HG02798 (cell line): ENCODE measurements around the gene DAZAP2.
"Not testable (repeated sequence)": the region's sequence is repeated elsewhere in the genome, so short reads cannot be mapped to it uniquely, and the experiment has no call there.

Experiments used
- ATAC-seq: cut with Tn5 transposase; IDR thresholded peaks from one replicate; pipeline ENCODE4 v1.9.1; 2021; ENCODE audit warnings: mild to moderate bottlenecking; ENCODE audit not compliant: unreplicated experiment, poor library complexity

DAZAP2 gene

DNA sequence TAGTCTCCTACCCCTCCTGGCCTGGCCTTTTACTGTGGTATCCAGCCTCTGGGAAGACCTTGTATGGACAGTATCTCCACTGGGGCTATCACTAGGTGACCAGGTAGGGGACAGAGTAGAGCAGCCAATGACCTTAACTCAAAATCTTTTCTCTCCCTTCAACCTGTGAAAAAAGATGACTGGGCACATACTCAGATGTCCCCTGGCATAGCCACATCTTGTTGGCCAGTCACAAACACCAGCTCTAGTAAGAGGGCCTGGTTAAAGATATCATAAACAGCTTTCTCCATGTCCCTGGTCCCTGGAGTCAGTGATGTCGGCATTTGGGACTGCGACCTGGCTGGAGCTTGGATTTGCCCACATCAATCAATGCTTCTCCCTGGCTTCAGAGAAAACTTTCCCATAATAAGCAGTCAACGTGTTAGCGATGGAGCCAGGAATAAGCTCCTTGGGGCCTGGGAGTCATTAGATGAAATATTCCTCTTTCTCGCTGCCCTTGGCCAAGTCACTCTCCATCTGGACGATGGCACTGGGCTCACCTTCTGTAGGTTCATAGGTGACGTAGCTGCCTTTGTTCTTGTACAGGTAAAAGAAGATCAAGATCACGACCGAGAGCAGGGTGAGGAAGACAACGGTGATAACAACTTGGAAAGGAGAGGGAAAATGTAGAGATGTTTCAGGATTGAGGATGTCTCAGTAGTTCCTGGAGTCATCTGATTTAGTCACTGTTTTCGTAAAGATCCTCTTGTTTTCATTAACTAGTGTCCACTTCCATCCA, 7.0 kb downstream of the DAZAP2 start:
- no peak for ATAC-seq

- ATAC-seq: no peak
Measured at GRCh38 chr12:51246254-51246853, 7.7 kb downstream of the DAZAP2 start.

DNA sequence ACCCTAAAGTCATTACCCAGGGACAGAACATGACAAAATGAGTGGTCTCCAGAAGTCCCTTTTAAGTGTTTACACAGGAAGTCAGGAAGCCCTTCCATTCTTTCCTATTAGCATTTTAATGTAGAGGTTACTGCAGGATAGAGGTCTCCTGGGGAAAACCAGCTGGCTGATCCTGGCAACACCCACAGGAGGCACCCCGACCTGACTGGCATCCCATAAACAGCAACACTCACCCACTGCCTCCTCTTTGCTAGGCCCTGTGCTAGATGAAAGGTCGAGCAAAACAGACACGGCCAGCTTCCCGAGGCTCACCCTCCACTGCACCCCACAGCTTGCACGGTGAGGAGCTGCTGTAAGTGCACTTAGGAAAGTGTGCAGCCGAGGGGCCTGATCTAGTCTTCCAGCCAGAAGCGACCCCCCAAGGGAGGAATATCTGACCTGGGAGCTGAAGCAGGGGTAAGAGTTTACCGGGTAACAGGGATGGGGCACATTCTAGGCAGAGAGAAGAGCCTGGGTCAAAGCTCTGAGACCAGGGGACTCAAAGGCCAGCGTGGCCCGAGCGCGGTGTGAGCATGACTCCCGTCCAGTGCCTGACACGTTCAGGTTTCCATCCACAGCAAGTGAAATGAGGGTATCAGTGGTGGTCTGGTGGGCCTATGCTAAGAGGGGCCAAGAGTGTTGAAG, 9.0 kb downstream of the DAZAP2 start:
- no peak for ATAC-seq

GRCh38 chr12:51253276-51253675, 14.7 kb downstream of the DAZAP2 start:
- no peak for ATAC-seq

DNA sequence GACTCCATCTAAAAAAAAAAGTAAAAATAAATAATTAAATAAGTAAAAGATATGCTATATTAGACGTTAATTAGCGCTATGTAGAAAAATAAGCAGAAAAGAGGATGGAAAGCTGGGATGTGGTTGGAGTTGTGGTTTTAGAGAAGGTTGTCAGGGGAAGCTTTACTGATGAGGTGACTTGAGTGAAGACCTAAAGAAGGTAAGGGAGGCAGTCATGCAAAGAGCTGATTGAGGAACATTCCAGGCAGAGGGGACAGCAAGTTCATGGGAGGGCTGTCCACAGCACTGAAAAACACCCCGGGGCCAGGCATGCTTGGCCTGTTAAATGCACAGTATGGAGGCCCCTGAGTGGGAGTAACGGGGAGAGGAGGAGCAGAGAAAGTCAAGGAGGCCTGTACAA, 15.9 kb downstream of the DAZAP2 start:
- ATAC-seq: no peak

DNA sequence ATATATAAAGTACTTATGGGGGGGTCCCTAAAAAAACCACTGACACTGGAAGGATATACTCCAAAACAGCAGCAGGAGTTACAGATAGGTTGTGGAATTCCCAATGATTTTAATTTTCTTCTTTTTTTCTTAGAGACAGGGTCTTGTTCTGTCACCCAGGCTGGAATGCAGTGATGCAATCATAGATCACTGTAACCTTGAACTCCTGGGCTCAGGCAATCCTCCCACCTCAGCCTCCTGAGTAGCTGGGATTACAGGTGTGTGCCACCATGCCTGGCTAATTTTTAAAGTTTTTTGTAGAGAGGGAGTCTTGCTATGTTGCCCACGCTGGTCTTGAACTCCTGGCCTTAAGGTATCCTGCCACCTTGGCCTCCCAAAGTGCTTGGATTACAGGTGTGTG, 21.0 kb downstream of the DAZAP2 start:
- not testable (repeated sequence) for ATAC-seq

DNA sequence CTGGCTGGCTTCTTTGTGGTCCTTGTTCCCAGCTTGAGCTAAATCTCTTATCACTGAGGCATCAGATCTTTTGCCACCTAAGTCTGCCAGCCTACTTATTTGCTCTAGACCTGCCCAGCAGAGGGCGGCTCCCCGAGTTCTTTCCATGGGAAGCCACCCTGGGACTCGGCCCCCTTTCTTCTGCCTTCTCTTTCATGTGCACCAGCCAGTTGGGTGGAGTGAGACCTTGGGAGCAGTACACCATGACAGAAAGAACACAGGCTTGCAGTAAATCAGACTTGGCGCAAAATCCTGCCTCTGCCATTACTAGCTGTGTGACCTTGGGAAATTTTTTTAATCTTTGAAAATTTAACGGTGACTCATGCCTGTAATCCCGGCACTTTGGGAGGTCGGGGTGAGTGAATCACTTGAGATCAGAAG, 24.1 kb downstream of the DAZAP2 start:
- ATAC-seq: no peak

DNA sequence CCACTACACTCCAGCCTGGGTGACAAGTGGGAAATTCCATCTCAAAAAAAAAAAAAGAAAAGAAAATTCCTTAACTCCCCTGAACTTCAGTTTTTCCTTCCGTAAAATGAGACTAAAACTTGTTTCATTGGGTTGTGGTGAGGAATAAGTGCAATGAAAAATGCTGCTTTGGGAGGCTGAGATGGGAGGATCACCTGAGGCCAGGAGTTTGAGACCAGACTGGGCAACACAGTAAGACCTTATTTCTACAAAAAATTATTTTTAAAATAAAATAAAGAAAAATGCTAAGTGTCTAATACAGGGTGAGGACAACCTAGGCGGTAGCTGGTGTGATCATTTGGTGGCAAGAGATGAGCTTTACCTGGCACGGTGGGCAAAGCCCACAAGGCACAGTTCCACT, 24.7 kb downstream of the DAZAP2 start:
- no peak for ATAC-seq

DNA sequence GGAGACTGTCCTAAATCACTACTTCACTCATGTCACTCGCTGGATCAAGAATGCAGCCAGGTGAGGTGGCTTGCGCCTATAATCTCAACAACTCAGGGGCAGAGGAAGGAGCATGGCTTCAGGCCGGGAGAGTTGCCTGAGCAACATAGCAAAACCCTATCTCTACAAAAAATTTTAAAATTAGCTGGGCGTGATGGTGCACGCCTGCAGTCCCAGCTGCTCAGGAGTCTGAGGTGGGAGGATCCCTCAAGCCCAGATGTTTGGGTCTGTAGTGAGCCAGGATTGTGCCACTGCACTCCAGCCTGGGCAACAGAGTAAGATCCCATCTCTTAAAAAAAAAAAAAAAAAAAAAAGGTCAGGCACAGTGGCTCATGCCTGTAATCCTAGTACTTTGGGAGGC, 25.7 kb downstream of the DAZAP2 start:
- no peak for ATAC-seq

DNA sequence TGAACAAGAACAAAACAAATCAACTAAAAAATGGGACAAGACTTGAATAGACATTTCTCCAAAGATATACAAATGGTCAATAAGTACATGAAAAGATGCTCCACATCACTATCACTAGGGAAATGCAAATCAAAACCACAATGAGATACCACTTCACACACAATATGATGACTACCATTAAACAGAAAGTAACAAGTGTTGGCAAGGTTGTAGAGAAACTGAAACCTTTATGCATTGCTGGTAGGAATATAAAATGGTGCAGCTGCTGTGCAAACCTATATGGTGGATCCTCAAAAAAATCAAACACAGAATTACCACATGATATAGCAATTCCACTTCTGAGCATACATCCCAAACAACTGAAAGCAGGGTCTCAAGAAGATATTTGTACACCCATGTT, 26.4 kb downstream of the DAZAP2 start:
- peak; percentile 51 for ATAC-seq

- ATAC-seq: peak; percentile 45
Measured at GRCh38 chr12:51269174-51270066, 30.8 kb downstream of the DAZAP2 start.

- peak; percentile 71 for ATAC-seq
Measured at GRCh38 chr12:51270067-51270950, 31.7 kb downstream of the DAZAP2 start, which contains the start of gene SMAGP. Gene SMAGP, minus strand, starts transcription at chr12:51270415. Its CDS starts 1,137 bp downstream, at chr12:51269278.

DNA sequence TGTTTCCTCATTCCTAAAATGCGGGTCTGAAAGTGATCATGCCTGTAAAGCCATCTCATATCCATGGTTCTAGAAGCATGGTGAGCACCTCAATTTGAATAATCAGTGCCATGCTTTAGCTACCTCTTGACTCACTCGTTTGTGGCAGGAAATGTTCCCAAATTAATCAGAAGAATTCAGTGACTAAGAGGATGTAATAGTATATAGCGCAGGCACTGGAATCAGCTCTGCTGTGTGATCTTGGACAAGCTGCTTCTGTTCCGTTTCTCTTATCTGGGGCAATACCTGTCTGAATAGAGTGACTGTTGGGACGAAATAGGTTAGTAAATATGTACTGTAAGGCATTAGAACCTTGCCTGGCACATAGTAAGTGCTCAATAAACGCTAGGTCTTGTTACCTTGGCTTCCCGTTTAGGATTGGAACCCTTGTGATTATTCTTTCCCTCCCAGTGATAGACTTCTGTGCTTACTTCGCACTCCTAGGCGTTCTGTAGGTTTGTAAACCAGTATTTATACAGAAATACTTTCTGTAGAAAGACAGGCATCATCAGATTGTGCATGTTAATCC, 32.4 kb downstream of the DAZAP2 start:
- ATAC-seq: no peak

DNA sequence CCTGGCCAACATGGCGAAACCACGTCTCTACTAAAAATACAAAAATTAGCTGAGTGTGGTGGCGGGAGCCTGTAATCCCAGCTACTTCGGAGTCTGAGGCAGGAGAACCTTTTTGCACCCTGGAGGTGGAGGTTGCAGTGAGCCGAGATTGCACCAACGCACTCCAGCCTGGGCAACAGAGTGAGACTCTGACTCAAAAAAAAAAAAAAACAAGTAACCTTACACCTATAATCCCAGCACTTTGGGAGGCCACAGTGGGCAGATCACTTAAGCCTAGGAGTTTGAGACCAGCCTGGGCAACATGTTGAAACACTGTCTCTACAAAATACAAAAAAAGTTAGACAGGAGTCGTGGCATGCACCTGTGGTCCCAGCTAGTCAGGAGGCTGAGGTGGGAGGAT, 34.2 kb downstream of the DAZAP2 start:
- ATAC-seq: not testable (repeated sequence)

GRCh38 chr12:51275088-51275487, 36.5 kb downstream of the DAZAP2 start:
- ATAC-seq: no peak

DNA sequence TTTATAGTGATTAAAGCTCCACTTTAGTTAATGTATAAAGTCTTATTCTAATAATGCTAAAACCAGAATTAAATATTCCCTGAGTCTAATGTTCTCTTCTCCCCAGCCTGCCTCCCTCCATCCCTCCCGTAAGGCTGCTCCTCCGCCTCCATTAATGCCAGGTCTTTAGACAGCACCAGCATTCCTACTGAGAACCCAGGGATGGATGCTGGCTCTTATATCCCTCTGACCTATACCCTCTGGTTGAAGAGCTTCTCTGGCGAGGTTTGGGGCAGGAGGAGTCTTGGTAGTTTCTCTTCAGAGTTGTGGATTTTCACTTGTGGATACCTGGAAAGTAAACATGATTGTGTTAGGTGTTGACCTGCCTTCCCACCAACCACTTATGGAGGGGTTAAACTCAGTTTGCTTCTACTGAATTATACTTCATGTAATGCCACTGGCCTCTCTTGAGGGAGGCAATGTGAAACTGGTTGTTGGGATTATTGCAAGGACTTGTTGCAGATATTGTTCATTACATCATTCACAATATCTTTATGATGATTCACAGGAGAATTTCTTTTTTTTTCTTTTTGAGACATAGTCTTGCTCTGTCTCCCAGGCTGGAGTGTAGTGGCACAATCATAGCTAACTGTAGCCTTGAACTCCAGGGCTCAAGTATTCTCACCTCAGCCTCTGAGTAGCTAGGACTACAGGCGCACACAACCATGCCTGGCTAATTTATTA, 42.7 kb downstream of the DAZAP2 start:
- no peak for ATAC-seq

- no peak for ATAC-seq
Measured at GRCh38 chr12:51285843-51286242, 47.2 kb downstream of the DAZAP2 start.
